K562 (cell line): Measurements from ENCODE around the gene IFNA1. TPM values are rescaled to one million over a fixed set of nuclear protein-coding genes. Genes with fewer than 3 reads are reported as not detected.

ENCODE experiments used
- ATAC-seq: fragments of 200-7000 bp; cut with Tn5 transposase; 3 replicates; pipeline ENCODE4 v1.9.1; 2020; ENCODE audit warnings: moderate library complexity
- BruUV-seq: library from RNA; stranded (reverse); fragments of 400-500 nt; replicated peaks from 2 replicates; lab custom pipeline; 2021; lab: Mats Ljungman, UMichigan
- CTCF ChIA-PET: fragments of 300-600 bp; formaldehyde crosslinking; extraction: SDS; loops from one replicate; lab custom pipeline; 2021; ENCODE audit warnings: low intra/inter-chr PET ratio; lab: Yijun Ruan, JAX
- POLR2A ChIA-PET: fragments of 300-600, 350-650 bp; sonication (Branson Sonifier 250); formaldehyde crosslinking; extraction: SDS; loops from one replicate; lab custom pipeline; 2021; ENCODE audit warnings: antibody characterized with exemption, inconsistent platforms; lab: Yijun Ruan, JAX
- DNase-seq, 4 experiments: peaks; one replicate each; pipeline versions ENCODE4 v3.0.0 to v3.0.0-alpha.2; 2011 to 2018; ENCODE audit warnings: low spot score in 3 of 4, mixed read lengths in 3 of 4; ENCODE audit errors: extremely low read depth in 1 of 4
- FAIRE-seq: peaks from 2 replicates; lab custom pipeline; 2011; peaks lifted over from hg19 to GRCh38; lab: Jason Lieb, UNC
- H2AFZ ChIP-seq: 2 replicates; pipeline ENCODE4 v1.6.0; 2011; ENCODE audit warnings: low read depth, low read length, control low read depth, inconsistent platforms
- H3K27ac ChIP-seq: fragments of 200-600 bp; 3 replicates; pipeline ENCODE4 v1.8.0; 2011; ENCODE audit warnings: low read depth, mild to moderate bottlenecking, control low read depth, inconsistent platforms, low read length, moderate library complexity, mixed read lengths; ENCODE audit errors: extremely low read depth
- H3K27me3 ChIP-seq, 2 experiments: fragments of 300-600 bp in 1 of 2; 2 replicates in 1 of 2; 3 replicates in 1 of 2; pipeline versions ENCODE4 v1.6.0 to v1.8.0; 2011; ENCODE audit warnings: inconsistent platforms in 2 of 2, low read length in 2 of 2, mild to moderate bottlenecking in 1 of 2, mixed read lengths in 1 of 2, moderate library complexity in 1 of 2; ENCODE audit not compliant: control insufficient read depth in 2 of 2, insufficient read depth in 2 of 2
- H3K36me3 ChIP-seq: fragments of 300-600 bp; 3 replicates; pipeline ENCODE4 v1.8.0; 2011; ENCODE audit warnings: mild to moderate bottlenecking, low read length, inconsistent platforms; ENCODE audit not compliant: control insufficient read depth, insufficient read depth
- H3K4me1 ChIP-seq, 2 experiments: fragments of 200-600 bp in 1 of 2; replicated peaks in 1 of 2; 2 replicates in 1 of 2; 3 replicates in 1 of 2; pipeline versions ENCODE4 v1.5.1 to v1.8.0; 2011; ENCODE audit warnings: inconsistent platforms in 2 of 2, low read length in 2 of 2, mild to moderate bottlenecking in 1 of 2, mixed read lengths in 1 of 2, moderate library complexity in 1 of 2; ENCODE audit not compliant: control insufficient read depth in 2 of 2, insufficient read depth in 2 of 2
- H3K4me2 ChIP-seq: 2 replicates; pipeline ENCODE4 v1.6.1; 2011; ENCODE audit warnings: low read length, control low read depth, inconsistent platforms, mixed read lengths; ENCODE audit not compliant: insufficient read depth
- H3K4me3 ChIP-seq: fragments of 200-600 bp; sonication (generic), shearing (Covaris generic); 2 replicates; pipeline ENCODE4 v1.5.1; 2016; ENCODE audit warnings: control low read depth, inconsistent platforms
- H3K79me2 ChIP-seq: fragments of 200-600 bp; 3 replicates; pipeline ENCODE4 v1.8.0; 2011; ENCODE audit warnings: low read length, inconsistent platforms; ENCODE audit not compliant: control insufficient read depth, insufficient read depth
- H3K9ac ChIP-seq, 2 experiments: 2 replicates each; pipeline versions ENCODE4 v1.6.0 to v1.6.1; 2011; ENCODE audit warnings: low read depth in 2 of 2, low read length in 2 of 2, control low read depth in 1 of 2, inconsistent platforms in 1 of 2, mild to moderate bottlenecking in 1 of 2, mixed read lengths in 1 of 2; ENCODE audit not compliant: insufficient read depth in 1 of 2
- H3K9me1 ChIP-seq: one replicate; pipeline ENCODE4 v1.6.0; 2011; ENCODE audit warnings: inconsistent platforms, mild to moderate bottlenecking, low read length, moderate library complexity; ENCODE audit not compliant: control insufficient read depth, insufficient read depth
- H3K9me3 ChIP-seq: replicated peaks from 2 replicates; pipeline ENCODE4 v1.5.1; 2011; ENCODE audit warnings: low read depth, low read length, inconsistent platforms; ENCODE audit not compliant: control insufficient read depth, insufficient read depth
- H4K20me1 ChIP-seq: replicated peaks from 2 replicates; pipeline ENCODE4 v1.6.1; 2011; ENCODE audit warnings: low read length, inconsistent platforms, mixed read lengths; ENCODE audit not compliant: control insufficient read depth, insufficient read depth
- ARNT ChIP-seq, 2 experiments: fragments of 450-650 bp; IDR thresholded peaks; 2 replicates each; pipeline ENCODE4 v1.6.1; 2016; ENCODE audit warnings: mild to moderate bottlenecking in 1 of 2
- BACH1 ChIP-seq: fragments of 200-800 bp; sonication (Bioruptor generic); IDR thresholded peaks from 2 replicates; pipeline ENCODE4 v1.6.1; 2016; ENCODE audit warnings: missing genetic modification characterization, missing compliant biosample characterization
- CHD7 ChIP-seq: fragments of 200-600 bp; sonication (generic); IDR thresholded peaks from one replicate; pipeline ENCODE4 v1.6.1; 2012; ENCODE audit warnings: mild to moderate bottlenecking, low read depth, low read length, inconsistent platforms
- ETV6 ChIP-seq, 3 experiments: fragments of 150-350 bp in 1 of 3; sonication (generic) in 1 of 3; formaldehyde crosslinking in 1 of 3; IDR thresholded peaks; 2 replicates each; pipeline versions ENCODE4 v1.6.1 to v1.8.0; 2014 to 2022; ENCODE audit warnings: borderline replicate concordance in 2 of 3, low read depth in 2 of 3, antibody characterized with exemption in 1 of 3, low read length in 1 of 3, mild to moderate bottlenecking in 1 of 3, missing genetic modification reagents in 1 of 3
- LARP7 ChIP-seq: fragments of 450-650 bp; IDR thresholded peaks from 2 replicates; pipeline ENCODE4 v1.6.1; 2016
- MAFK ChIP-seq: IDR thresholded peaks from 2 replicates; pipeline ENCODE4 v1.6.1; 2011; ENCODE audit warnings: low read length, improper control_type of control experiment
- MBD2 ChIP-seq: sonication (generic); IDR thresholded peaks from 2 replicates; pipeline ENCODE4 v1.6.1; 2016; ENCODE audit warnings: low read depth, borderline replicate concordance
- NRF1 ChIP-seq, 2 experiments: fragments of 450-650 bp; IDR thresholded peaks in 1 of 2; conservative IDR thresholded peaks in 1 of 2; 2 replicates each; pipeline ENCODE4 v1.6.1; 2014; ENCODE audit warnings: mild to moderate bottlenecking in 2 of 2
- PTRF ChIP-seq: fragments of 450-650 bp; IDR thresholded peaks from 2 replicates; pipeline ENCODE4 v1.6.1; 2016; ENCODE audit warnings: mild to moderate bottlenecking, missing genetic modification characterization, missing compliant biosample characterization
- ZNF146 ChIP-seq: IDR thresholded peaks from one replicate; pipeline ENCODE4 v1.6.1; 2018; ENCODE audit warnings: missing compliant biosample characterization; ENCODE audit not compliant: unreplicated experiment
- WGBS: fragments of 100-300 bp; shearing (Covaris generic); methylation state at CpG from one replicate; pipeline ENCODE4 v1.1.6; 2016; ENCODE audit warnings: low coverage, mixed read lengths; ENCODE audit not compliant: insufficient coverage; ENCODE audit errors: missing lambda C conversion rate; 5-methylcytosine and 5-hydroxymethylcytosine counted together
- in situ Hi-C: fragments of 300-500 bp; cut with MboI; formaldehyde crosslinking; loops from 4 replicates; pipeline ENCODE4 v1.15.0; 2018; ENCODE audit warnings: inconsistent platforms, mixed read lengths
- intact Hi-C: fragments of 100-400 bp; cut with micrococcal nuclease; formaldehyde crosslinking; loops from 2 replicates; pipeline ENCODE4 v1.14.2; 2022
- polyA plus RNA-seq, 8 experiments: library from polyadenylated mRNA; depleted of rRNA in 4 of 8; stranded (reverse) in 5 of 8; unstranded in 3 of 8; fragments of >200 nt; fragmentation: Nextera tagmentation in 2 of 8; fragmentation: Illumina TruSeq in 1 of 8; extraction: Ambion mirVana in 2 of 8; extraction: Trizol in 1 of 8; gene quantifications; 2 replicates each; pipeline versions ENCODE4 v1.2.1 to v1.2.3, GENCODE V29; 2011 to 2014; ENCODE audit warnings: inconsistent platforms in 1 of 8, missing spikeins in 1 of 8
- total RNA-seq, 7 experiments: library from RNA; depleted of rRNA in 6 of 7; stranded (reverse); fragments of >200 nt in 6 of 7; fragmentation: Illumina TruSeq in 2 of 7; extraction: Trizol in 2 of 7; gene quantifications; 2 replicates each; pipeline versions ENCODE4 v1.2.1 to v1.2.3, GENCODE V29; 2011 to 2021; ENCODE audit warnings: low replicate concordance in 1 of 7

IFNA1 gene
- total and polyA plus RNA-seq, 9 of the 15 experiments (the other 6 are each of a cell fraction or from before 2014, with no cell fraction given), result not detected

GRCh38 chr9:21479152-21479702 lies 39.0 kb downstream of the IFNA1 start (continued):
- no peak for TF ChIP-seq ETV6 (IDR thresholded peaks at IDR 0.05; ENCODE audit: borderline replicate concordance in 1 of 2, low read depth in 2 of 2, low read length in 1 of 2)
- no peak for TF ChIP-seq ETV6 (CRISPR knock-in tag; IDR thresholded peaks at IDR 0.05; ENCODE audit: borderline replicate concordance)
- TF ChIP-seq NRF1 (conservative IDR thresholded peaks at IDR 0.05 in 1 of 2, IDR thresholded peaks at IDR 0.05 in 1 of 2), result no peak
- no peak for TF ChIP-seq MBD2
- no peak for TF ChIP-seq BACH1 (tag)

GRCh38 chr9:21481470-21482056 lies 41.3 kb downstream of the IFNA1 start:
- no CpG with 5 or more reads among the region's 1 CpG for WGBS
- Histone ChIP-seq H3K4me1 (no peaks in the 10 kb centered on the region), H3K9me1 (no peaks in the 10 kb centered on the region), H4K20me1 (no peaks in the 10 kb centered on the region), H3K4me3 (no peak overlapping the region), H3K27me3 (no peaks in the 10 kb centered on the region), H3K36me3 (no peaks in the 10 kb centered on the region), H3K27ac (no peak overlapping the region), H2AFZ (no peak overlapping the region), H3K79me2 (no peaks in the 10 kb centered on the region), H3K9me3 (no peaks in the 10 kb centered on the region), H3K9ac (no peak overlapping the region), H3K4me2 (no peak overlapping the region)
- no TSS peak for BruUV-seq
- CTCF ChIA-PET, result no interaction called here
- ATAC-seq (no peak), DNase-seq (no peak), FAIRE-seq (no peak)
- in situ Hi-C loops, result no loop called here
- POLR2A ChIA-PET, result no interaction called here
- intact Hi-C loops, result no loop called here
- TF ChIP-seq ARNT (IDR thresholded peaks at IDR 0.05), result no peak
- TF ChIP-seq PTRF, result no peak
- no peak for TF ChIP-seq MAFK
- TF ChIP-seq ZNF146 (CRISPR knock-in tag), result no peak
- no peak for TF ChIP-seq CHD7
- no peak for TF ChIP-seq LARP7
